Nephron progenitor cell (in vitro differentiated cells): ENCODE data around the gene NT5C3B.
"Not testable (repeated sequence)": the region's sequence is repeated elsewhere in the genome, so short reads cannot be mapped to it uniquely, and the experiment has no call there.

ENCODE experiments used
- DNase-seq: peaks from one replicate; pipeline ENCODE4 v3.0.0; 2021
- H3K27ac Mint-ChIP-seq: 2 replicates; pipeline ENCODE4 v1.8.0; 2021; ENCODE audit warnings: mild to moderate bottlenecking, moderate library complexity, mixed read lengths
- H3K27me3 Mint-ChIP-seq: 2 replicates; pipeline ENCODE4 v1.8.0; 2021; ENCODE audit warnings: mild to moderate bottlenecking, low read depth, mixed read lengths; ENCODE audit not compliant: poor library complexity
- H3K36me3 Mint-ChIP-seq: 2 replicates; pipeline ENCODE4 v1.8.0; 2021; ENCODE audit warnings: low read depth, mixed read lengths
- H3K4me1 Mint-ChIP-seq: 2 replicates; pipeline ENCODE4 v1.8.0; 2021; ENCODE audit warnings: mixed read lengths
- H3K4me3 Mint-ChIP-seq: 2 replicates; pipeline ENCODE4 v1.8.0; 2021; ENCODE audit warnings: mild to moderate bottlenecking, moderate library complexity, mixed read lengths
- H3K9me3 Mint-ChIP-seq: 2 replicates; pipeline ENCODE4 v1.8.0; 2021; ENCODE audit warnings: mild to moderate bottlenecking, moderate library complexity, mixed read lengths
- CTCF ChIP-seq: fragments of 200-600 bp; sonication (generic); IDR thresholded peaks from 2 replicates; pipeline ENCODE4 v1.5.0; 2021; ENCODE audit warnings: antibody characterized with exemption

NT5C3B gene

GRCh38 chr17:41835800-41836549 lies at the start of gene NT5C3B:
Gene NT5C3B, minus strand, starts transcription at chr17:41836232. Its CDS starts 39 bp downstream, at chr17:41836193.
- Mint-ChIP-seq H3K4me1 (peaks cover 16% of the 10 kb centered on the region), H3K27ac (no peak within 1 kb of the TSS), H3K36me3 (peaks cover 23% of the 10 kb centered on the region), H3K9me3 (no peaks in the 10 kb centered on the region), H3K27me3 (peaks cover 4% of the 10 kb centered on the region), H3K4me3 (peak within 1 kb of the TSS; percentile 90)
- no peak for TF ChIP-seq CTCF
- peak; percentile 78 for DNase-seq

GRCh38 chr17:41885733-41886132 lies 49.7 kb upstream of the NT5C3B start:
- TF ChIP-seq CTCF = no peak
- no peaks in the 10 kb centered on the region for H3K27me3 Mint-ChIP-seq
- DNase-seq = peak; percentile 17
- no peak overlapping the region for H3K27ac Mint-ChIP-seq
- H3K9me3 Mint-ChIP-seq = no peaks in the 10 kb centered on the region
- peaks cover 66% of the 10 kb centered on the region for H3K36me3 Mint-ChIP-seq
- no peak overlapping the region for H3K4me3 Mint-ChIP-seq
- no peaks in the 10 kb centered on the region for H3K4me1 Mint-ChIP-seq

- H3K4me3 Mint-ChIP-seq = no peak overlapping the region
- H3K27ac Mint-ChIP-seq = peak overlapping the region; percentile 40
- H3K4me1 Mint-ChIP-seq = peaks cover 7% of the 10 kb centered on the region
- H3K9me3 Mint-ChIP-seq = peaks cover 8% of the 10 kb centered on the region
- H3K27me3 Mint-ChIP-seq = no peaks in the 10 kb centered on the region
- no peak for DNase-seq
- no peak for TF ChIP-seq CTCF
- H3K36me3 Mint-ChIP-seq = peaks cover 72% of the 10 kb centered on the region
These were observed 46.7 kb upstream of the NT5C3B start for GRCh38 chr17:41882756-41883155.

GRCh38 chr17:41880130-41880529 lies 44.1 kb upstream of the NT5C3B start:
- H3K36me3 Mint-ChIP-seq = peaks cover 77% of the 10 kb centered on the region
- TF ChIP-seq CTCF = no peak
- H3K27ac Mint-ChIP-seq = peak overlapping the region; percentile 22
- peaks cover 7% of the 10 kb centered on the region for H3K4me1 Mint-ChIP-seq
- no peak overlapping the region for H3K4me3 Mint-ChIP-seq
- peaks cover 3% of the 10 kb centered on the region for H3K27me3 Mint-ChIP-seq
- peaks cover 22% of the 10 kb centered on the region for H3K9me3 Mint-ChIP-seq
- no peak for DNase-seq

GRCh38 chr17:41874293-41874670 lies 38.2 kb upstream of the NT5C3B start:
- not testable (repeated sequence) for H3K4me3 Mint-ChIP-seq, H3K27me3 Mint-ChIP-seq, H3K4me1 Mint-ChIP-seq, DNase-seq, H3K27ac Mint-ChIP-seq
- Mint-ChIP-seq H3K36me3 (peaks cover 88% of the 10 kb centered on the region), H3K9me3 (peaks cover 28% of the 10 kb centered on the region)

- TF ChIP-seq CTCF = no peak
- no peaks in the 10 kb centered on the region for H3K4me1 Mint-ChIP-seq
- peaks cover 92% of the 10 kb centered on the region for H3K36me3 Mint-ChIP-seq
- H3K27ac Mint-ChIP-seq = no peak overlapping the region
- peaks cover 3% of the 10 kb centered on the region for H3K27me3 Mint-ChIP-seq
- no peak overlapping the region for H3K4me3 Mint-ChIP-seq
- peaks cover 28% of the 10 kb centered on the region for H3K9me3 Mint-ChIP-seq
- DNase-seq = no peak
These were observed 37.7 kb upstream of the NT5C3B start for GRCh38 chr17:41873559-41874292.
